IMR-90 (cell line): Measurements from ENCODE around the gene DGKE. TPM values are rescaled to one million over a fixed set of nuclear protein-coding genes. Genes with fewer than 3 reads are reported as not detected.

Source experiments
- ATAC-seq: fragments of 200-7000 bp; cut with Tn5 transposase; 2 replicates; pipeline ENCODE4 v1.9.1; 2020; ENCODE audit warnings: low read depth, mild to moderate bottlenecking, moderate library complexity
- BruUV-seq: library from RNA; stranded (reverse); fragments of 400-500 nt; replicated peaks from 2 replicates; lab custom pipeline; 2021; lab: Mats Ljungman, UMichigan
- CTCF ChIA-PET: fragments of 300-600 bp; formaldehyde crosslinking; extraction: SDS; loops from one replicate; lab custom pipeline; 2021; ENCODE audit warnings: antibody characterized with exemption; lab: Yijun Ruan, JAX
- POLR2A ChIA-PET: fragments of 300-600 bp; sonication (Branson Sonifier 250); formaldehyde crosslinking; loops from one replicate; lab custom pipeline; 2022; ENCODE audit warnings: antibody characterized with exemption; ENCODE audit not compliant: unreplicated experiment; lab: Charles Lee
- DNase-seq: peaks from one replicate; pipeline ENCODE4 v3.0.0; 2013
- H2AFZ ChIP-seq: replicated peaks from 2 replicates; pipeline ENCODE3; 2013; ENCODE audit warnings: low read length, mild to moderate bottlenecking; ENCODE audit not compliant: poor library complexity
- H2AK5ac ChIP-seq: 2 replicates; pipeline ENCODE4 v1.6.1; 2013; ENCODE audit warnings: low read depth, low read length, inconsistent platforms
- H2AK9ac ChIP-seq: replicated peaks from 2 replicates; pipeline ENCODE3; 2013; ENCODE audit warnings: mild to moderate bottlenecking, low read depth, low read length, moderate library complexity; ENCODE audit not compliant: poor library complexity
- H2BK120ac ChIP-seq: 2 replicates; pipeline ENCODE4 v1.6.1; 2013; ENCODE audit warnings: low read depth, low read length, inconsistent platforms
- H2BK15ac ChIP-seq: 3 replicates; pipeline ENCODE4 v1.6.1; 2013; ENCODE audit warnings: low read depth, low read length, inconsistent platforms
- H2BK20ac ChIP-seq: 2 replicates; pipeline ENCODE4 v1.6.1; 2013; ENCODE audit warnings: low read depth, mild to moderate bottlenecking, inconsistent platforms, low read length, moderate library complexity
- H2BK5ac ChIP-seq: 2 replicates; pipeline ENCODE4 v1.6.1; 2013; ENCODE audit warnings: mild to moderate bottlenecking, low read depth, low read length, inconsistent platforms; ENCODE audit not compliant: poor library complexity, severe bottlenecking
- H3K14ac ChIP-seq: replicated peaks from 2 replicates; pipeline ENCODE4 v1.6.1; 2013; ENCODE audit warnings: low read depth, low read length, inconsistent platforms
- H3K18ac ChIP-seq: 2 replicates; pipeline ENCODE4 v1.6.1; 2013; ENCODE audit warnings: low read depth, low read length, control low read depth
- H3K23ac ChIP-seq: 2 replicates; pipeline ENCODE4 v1.6.1; 2013; ENCODE audit warnings: low read depth, low read length, inconsistent platforms
- H3K27ac ChIP-seq: 2 replicates; pipeline ENCODE4 v1.5.1; 2013; ENCODE audit warnings: mild to moderate bottlenecking, control low read depth, low read length; ENCODE audit not compliant: insufficient read depth
- H3K27me3 ChIP-seq: 2 replicates; pipeline ENCODE4 v1.6.1; 2013; ENCODE audit warnings: low read length; ENCODE audit not compliant: control insufficient read depth, insufficient read depth
- H3K36me3 ChIP-seq: 2 replicates; pipeline ENCODE4 v1.6.1; 2013; ENCODE audit warnings: low read length, mixed read lengths; ENCODE audit not compliant: control insufficient read depth, insufficient read depth
- H3K4ac ChIP-seq: 2 replicates; pipeline ENCODE4 v1.6.1; 2013; ENCODE audit warnings: low read depth, low read length, inconsistent platforms
- H3K4me1 ChIP-seq: 2 replicates; pipeline ENCODE4 v1.6.1; 2013; ENCODE audit warnings: low read length, mixed read lengths; ENCODE audit not compliant: control insufficient read depth, insufficient read depth
- H3K4me2 ChIP-seq: 2 replicates; pipeline ENCODE4 v1.6.1; 2013; ENCODE audit warnings: low read depth, mild to moderate bottlenecking, control low read depth, low read length, moderate library complexity
- H3K4me3 ChIP-seq: 2 replicates; pipeline ENCODE4 v1.5.1; 2013; ENCODE audit warnings: low read depth, mild to moderate bottlenecking, control low read depth, low read length, moderate library complexity; ENCODE audit not compliant: insufficient read depth
- H3K56ac ChIP-seq: 2 replicates; pipeline ENCODE4 v1.6.1; 2013; ENCODE audit warnings: low read length, inconsistent platforms; ENCODE audit not compliant: insufficient read depth; ENCODE audit errors: extremely low read depth
- H3K79me1 ChIP-seq, 2 experiments: 2 replicates each; pipeline ENCODE4 v1.6.1; 2013; ENCODE audit warnings: low read length in 2 of 2, inconsistent platforms in 1 of 2, low read depth in 1 of 2
- H3K9ac ChIP-seq: 2 replicates; pipeline ENCODE4 v1.6.1; 2013; ENCODE audit warnings: low read depth, low read length, control low read depth
- H3K9me1 ChIP-seq: 2 replicates; pipeline ENCODE4 v1.6.1; 2013; ENCODE audit warnings: low read length, inconsistent platforms; ENCODE audit not compliant: insufficient read depth
- H3K9me3 ChIP-seq: 2 replicates; pipeline ENCODE4 v1.6.1; 2013; ENCODE audit warnings: low read length; ENCODE audit not compliant: control insufficient read depth, insufficient read depth
- H4K20me1 ChIP-seq: 2 replicates; pipeline ENCODE4 v1.6.1; 2013; ENCODE audit warnings: low read length, inconsistent platforms; ENCODE audit not compliant: insufficient read depth
- H4K5ac ChIP-seq: 2 replicates; pipeline ENCODE4 v1.6.1; 2013; ENCODE audit warnings: mild to moderate bottlenecking, low read depth, low read length, control low read depth
- H4K8ac ChIP-seq, 2 experiments: 2 replicates each; pipeline ENCODE4 v1.6.1; 2013; ENCODE audit warnings: low read depth in 2 of 2, low read length in 2 of 2, control low read depth in 1 of 2, inconsistent platforms in 1 of 2
- H4K91ac ChIP-seq: 2 replicates; pipeline ENCODE4 v1.6.1; 2013; ENCODE audit warnings: low read depth, low read length, inconsistent platforms; ENCODE audit not compliant: insufficient read depth
- BHLHE40 ChIP-seq: fragments of 150-350 bp; IDR thresholded peaks from 2 replicates; pipeline ENCODE4 v1.6.1; 2016; ENCODE audit warnings: mild to moderate bottlenecking, low read depth, low read length
- CEBPB ChIP-seq: IDR thresholded peaks from 2 replicates; pipeline ENCODE4 v1.6.1; 2012; ENCODE audit warnings: low read depth, low read length, improper control_type of control experiment
- CHD1 ChIP-seq: IDR thresholded peaks from 2 replicates; pipeline ENCODE4 v1.6.1; 2012; ENCODE audit warnings: low read depth, low read length, improper control_type of control experiment
- FOS ChIP-seq: fragments of 150-350 bp; IDR thresholded peaks from 2 replicates; pipeline ENCODE4 v1.6.1; 2016; ENCODE audit warnings: low read depth, low read length
- MXI1 ChIP-seq: IDR thresholded peaks from 2 replicates; pipeline ENCODE4 v1.6.1; 2012; ENCODE audit warnings: low read depth, mild to moderate bottlenecking, low read length, moderate library complexity, borderline replicate concordance
- NFE2L2 ChIP-seq: fragments of 150-350 bp; IDR thresholded peaks from 2 replicates; pipeline ENCODE4 v1.6.1; 2016; ENCODE audit warnings: low read depth, mild to moderate bottlenecking, low read length
- POLR2A ChIP-seq: IDR thresholded peaks from 2 replicates; pipeline ENCODE4 v1.6.1; 2012; ENCODE audit warnings: mild to moderate bottlenecking, low read depth, low read length
- RAD21 ChIP-seq: IDR thresholded peaks from 2 replicates; pipeline ENCODE4 v1.6.1; 2012; ENCODE audit warnings: low read length, improper control_type of control experiment
- RCOR1 ChIP-seq: IDR thresholded peaks from 2 replicates; pipeline ENCODE4 v1.6.1; 2012; ENCODE audit warnings: mild to moderate bottlenecking, low read length, improper control_type of control experiment; ENCODE audit not compliant: insufficient replicate concordance
- RFX5 ChIP-seq: IDR thresholded peaks from 2 replicates; pipeline ENCODE4 v1.8.0; 2012; ENCODE audit warnings: low read depth, mild to moderate bottlenecking, low read length, moderate library complexity
- SMC3 ChIP-seq: fragments of 150-350 bp; IDR thresholded peaks from 2 replicates; pipeline ENCODE4 v1.6.1; 2016; ENCODE audit warnings: low read depth, mild to moderate bottlenecking, antibody characterized with exemption, low read length, moderate library complexity
- WGBS, 2 experiments: methylation state at CpG; one replicate each; pipeline versions ENCODE4 v1.1.5 to v1.1.7; 2013; ENCODE audit warnings: missing lambda C conversion rate in 2 of 2; ENCODE audit not compliant: insufficient read length in 1 of 2; ENCODE audit errors: extremely low coverage in 2 of 2; 5-methylcytosine and 5-hydroxymethylcytosine counted together
- dilution Hi-C: fragments of 300-500 bp; cut with HindIII; formaldehyde crosslinking; loops from one replicate; pipeline ENCODE4 v1.14.3; 2018; ENCODE audit warnings: low sequenced_read_pairs; ENCODE audit not compliant: unreplicated experiment
- in situ Hi-C: fragments of 300-500 bp; cut with MboI; formaldehyde crosslinking; loops from 3 replicates; pipeline ENCODE4 v1.14.3; 2019; ENCODE audit warnings: low sequenced_read_pairs, inconsistent platforms, mixed read lengths
- intact Hi-C: fragments of 100-400 bp; cut with micrococcal nuclease; formaldehyde crosslinking; loops from 2 replicates; pipeline ENCODE4 v1.10.0; 2022
- polyA plus RNA-seq, 3 experiments: library from polyadenylated mRNA; depleted of rRNA; stranded (reverse); fragments of >200 nt; gene quantifications; 2 replicates each; pipeline ENCODE4 v1.2.3, GENCODE V29; 2012; ENCODE audit warnings: low replicate concordance in 1 of 3
- total RNA-seq: library from RNA; depleted of rRNA; stranded (reverse); fragments of >200 nt; gene quantifications from 2 replicates; pipeline ENCODE4 v1.2.3, GENCODE V29; 2012
- TF ChIP-seq, protein P1 (sequence below): conservative IDR thresholded peaks from 2 replicates; pipeline ENCODE4 v1.5.1; 2012; ENCODE audit warnings: mild to moderate bottlenecking, low read depth, low read length, improper control_type of control experiment
- TF ChIP-seq, protein P2 (sequence below): fragments of 150-350 bp; IDR thresholded peaks from 2 replicates; pipeline ENCODE4 v1.6.1; 2017; ENCODE audit warnings: mild to moderate bottlenecking, antibody characterized with exemption, low read length, low read depth
- TF ChIP-seq, protein P3 (sequence below): fragments of 150-350 bp; IDR thresholded peaks from 2 replicates; pipeline ENCODE4 v1.6.1; 2016; ENCODE audit warnings: low read depth, mild to moderate bottlenecking, low read length, moderate library complexity, borderline replicate concordance

Gene DGKE
- total and polyA plus RNA-seq, 2 of the 4 experiments (the other 2 are of a cell fraction) = 3.9 to 5.0 TPM

DNA sequence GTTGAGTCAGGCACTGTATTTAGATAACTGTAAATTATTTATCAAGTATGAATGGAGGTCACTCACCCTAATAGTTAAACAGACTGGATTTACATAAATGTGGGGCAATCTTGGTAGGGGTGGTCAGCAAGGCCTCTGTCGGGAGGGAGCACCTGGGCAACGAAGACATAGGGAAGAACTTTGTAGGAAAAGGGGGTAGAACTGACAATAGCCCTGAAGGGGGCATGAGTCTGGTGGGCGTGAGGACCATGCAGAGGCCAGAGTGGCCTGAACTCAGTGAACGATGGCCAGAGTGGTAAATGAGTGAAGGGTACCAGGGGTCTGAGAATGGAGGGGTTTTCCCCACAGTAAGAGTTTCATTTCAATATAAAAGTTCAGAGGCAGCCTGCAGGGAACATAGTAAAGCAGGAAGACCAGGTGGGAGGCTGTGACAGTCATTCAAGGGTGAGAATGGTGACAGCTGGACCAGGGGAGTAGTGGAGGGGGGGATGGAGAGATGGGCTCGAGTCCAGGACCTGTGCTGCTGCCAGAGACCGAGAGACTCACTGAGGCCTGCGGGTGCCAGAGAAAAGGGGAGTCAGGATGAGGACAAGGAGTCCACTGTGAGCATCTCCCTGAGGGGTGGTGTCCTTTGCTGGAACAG is 3.1 kb upstream of the DGKE start:
- ATAC-seq = no peak
- no peak overlapping the region for H3K9ac ChIP-seq
- H3K36me3 ChIP-seq = no peaks in the 10 kb centered on the region; the same call in 1 of the 2 replicates
- intact Hi-C loops (loop anchor here (5.0 kb wide), 1 partner anchor 239 kb away; the partner anchor contains the start of gene NOG), in situ Hi-C loops (no loop called here), dilution Hi-C loops (no loop called here)
- no peak overlapping the region for H3K4ac ChIP-seq
- peaks cover 21% of the 10 kb centered on the region for H3K9me1 ChIP-seq
- H3K4me2 ChIP-seq = no peak overlapping the region
- peaks cover 19% of the 10 kb centered on the region for H4K20me1 ChIP-seq
- no peaks in the 10 kb centered on the region for H3K27me3 ChIP-seq
- no peak for DNase-seq
- no peak overlapping the region; a peak in 1 of 4 replicates for H4K8ac ChIP-seq
- no peak overlapping the region for H2BK20ac ChIP-seq
- no peak overlapping the region for H2AFZ ChIP-seq
- H3K4me3 ChIP-seq = no peak overlapping the region
- no peak overlapping the region for H3K23ac ChIP-seq
- peaks cover 8% of the 10 kb centered on the region for H3K4me1 ChIP-seq
- no peak overlapping the region for H4K91ac ChIP-seq
- no peak overlapping the region for H3K14ac ChIP-seq
- BruUV-seq = no TSS peak
- peak overlapping the region; percentile 43; the same call in 1 of the 2 replicates for H2AK5ac ChIP-seq
- H3K79me1 ChIP-seq = peaks cover 35 to 50% of the 10 kb centered on the region in 2 experiments
- H3K18ac ChIP-seq = no peak overlapping the region
- no peak overlapping the region for H2BK15ac ChIP-seq
- no peak overlapping the region for H2BK5ac ChIP-seq
- no peak overlapping the region for H3K27ac ChIP-seq
- H4K5ac ChIP-seq = no peak overlapping the region
- no peak overlapping the region for H3K56ac ChIP-seq
- no peak overlapping the region for H2BK120ac ChIP-seq
- peak overlapping the region; percentile 79 for H2AK9ac ChIP-seq
- 100% methylated on average over 3 of the region's 7 CpGs; no CpG with 5 or more reads in 1 of the 2 experiments for WGBS, 2 experiments
- ChIA-PET CTCF (no interaction called here), POLR2A (no interaction called here)
- no peaks in the 10 kb centered on the region for H3K9me3 ChIP-seq
- TF ChIP-seq RFX5 (no peak), MXI1 (no peak), CHD1 (no peak), RCOR1 (no peak), FOS (no peak), POLR2A (no peak), CEBPB (no peak), SMC3 (no peak), BHLHE40 (no peak), RAD21 (no peak), NFE2L2 (no peak)
- TF ChIP-seq, protein P1, sequence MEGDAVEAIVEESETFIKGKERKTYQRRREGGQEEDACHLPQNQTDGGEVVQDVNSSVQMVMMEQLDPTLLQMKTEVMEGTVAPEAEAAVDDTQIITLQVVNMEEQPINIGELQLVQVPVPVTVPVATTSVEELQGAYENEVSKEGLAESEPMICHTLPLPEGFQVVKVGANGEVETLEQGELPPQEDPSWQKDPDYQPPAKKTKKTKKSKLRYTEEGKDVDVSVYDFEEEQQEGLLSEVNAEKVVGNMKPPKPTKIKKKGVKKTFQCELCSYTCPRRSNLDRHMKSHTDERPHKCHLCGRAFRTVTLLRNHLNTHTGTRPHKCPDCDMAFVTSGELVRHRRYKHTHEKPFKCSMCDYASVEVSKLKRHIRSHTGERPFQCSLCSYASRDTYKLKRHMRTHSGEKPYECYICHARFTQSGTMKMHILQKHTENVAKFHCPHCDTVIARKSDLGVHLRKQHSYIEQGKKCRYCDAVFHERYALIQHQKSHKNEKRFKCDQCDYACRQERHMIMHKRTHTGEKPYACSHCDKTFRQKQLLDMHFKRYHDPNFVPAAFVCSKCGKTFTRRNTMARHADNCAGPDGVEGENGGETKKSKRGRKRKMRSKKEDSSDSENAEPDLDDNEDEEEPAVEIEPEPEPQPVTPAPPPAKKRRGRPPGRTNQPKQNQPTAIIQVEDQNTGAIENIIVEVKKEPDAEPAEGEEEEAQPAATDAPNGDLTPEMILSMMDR = no peak
- TF ChIP-seq, protein P2, sequence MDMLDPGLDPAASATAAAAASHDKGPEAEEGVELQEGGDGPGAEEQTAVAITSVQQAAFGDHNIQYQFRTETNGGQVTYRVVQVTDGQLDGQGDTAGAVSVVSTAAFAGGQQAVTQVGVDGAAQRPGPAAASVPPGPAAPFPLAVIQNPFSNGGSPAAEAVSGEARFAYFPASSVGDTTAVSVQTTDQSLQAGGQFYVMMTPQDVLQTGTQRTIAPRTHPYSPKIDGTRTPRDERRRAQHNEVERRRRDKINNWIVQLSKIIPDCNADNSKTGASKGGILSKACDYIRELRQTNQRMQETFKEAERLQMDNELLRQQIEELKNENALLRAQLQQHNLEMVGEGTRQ = no peak
- TF ChIP-seq, protein P3, sequence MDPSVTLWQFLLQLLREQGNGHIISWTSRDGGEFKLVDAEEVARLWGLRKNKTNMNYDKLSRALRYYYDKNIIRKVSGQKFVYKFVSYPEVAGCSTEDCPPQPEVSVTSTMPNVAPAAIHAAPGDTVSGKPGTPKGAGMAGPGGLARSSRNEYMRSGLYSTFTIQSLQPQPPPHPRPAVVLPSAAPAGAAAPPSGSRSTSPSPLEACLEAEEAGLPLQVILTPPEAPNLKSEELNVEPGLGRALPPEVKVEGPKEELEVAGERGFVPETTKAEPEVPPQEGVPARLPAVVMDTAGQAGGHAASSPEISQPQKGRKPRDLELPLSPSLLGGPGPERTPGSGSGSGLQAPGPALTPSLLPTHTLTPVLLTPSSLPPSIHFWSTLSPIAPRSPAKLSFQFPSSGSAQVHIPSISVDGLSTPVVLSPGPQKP = no peak
